HepG2 (cell line): ENCODE data around the gene CYLD. TPM values are rescaled to one million over a fixed set of nuclear protein-coding genes. Genes with fewer than 3 reads are reported as not detected.

Source experiments
- CEBPZ ChIP-seq: IDR thresholded peaks from 2 replicates; pipeline ENCODE4 v1.6.1; 2012; ENCODE audit warnings: low read length, improper control_type of control experiment
- CHCHD3 ChIP-seq: sonication (generic); formaldehyde crosslinking; IDR thresholded peaks from 2 replicates; pipeline ENCODE4 v1.8.0; 2022; ENCODE audit warnings: mild to moderate bottlenecking, missing genetic modification reagents, moderate library complexity
- ELF3 ChIP-seq: IDR thresholded peaks from 2 replicates; pipeline ENCODE4 v1.6.1; 2016; ENCODE audit warnings: missing genetic modification reagents, missing compliant biosample characterization
- HIVEP1 ChIP-seq: sonication (generic); formaldehyde crosslinking; IDR thresholded peaks from 2 replicates; pipeline ENCODE4 v1.4.0; 2020; ENCODE audit warnings: mild to moderate bottlenecking, missing genetic modification reagents
- HNRNPUL1 ChIP-seq: fragments of 200-400 bp; formaldehyde crosslinking; IDR thresholded peaks from 2 replicates; pipeline ENCODE4 v1.6.1; 2017; ENCODE audit warnings: low read depth, mild to moderate bottlenecking, low read length, moderate library complexity
- NFE2L1 ChIP-seq: sonication (generic); formaldehyde crosslinking; IDR thresholded peaks from 2 replicates; pipeline ENCODE4 v1.4.0; 2020; ENCODE audit warnings: missing genetic modification reagents, mild to moderate bottlenecking, borderline replicate concordance
- PITX1 ChIP-seq: sonication (generic); formaldehyde crosslinking; IDR thresholded peaks from 2 replicates; pipeline ENCODE4 v1.5.1; 2020; ENCODE audit warnings: mild to moderate bottlenecking, missing genetic modification reagents
- STAG1 ChIP-seq: sonication (generic); formaldehyde crosslinking; IDR thresholded peaks from 2 replicates; pipeline ENCODE4 v1.4.0; 2020; ENCODE audit warnings: missing genetic modification reagents
- TFE3 ChIP-seq: IDR thresholded peaks from 2 replicates; pipeline ENCODE4 v1.6.1; 2016
- ZBTB40 ChIP-seq, 2 experiments: fragments of 450-650 bp in 1 of 2; sonication (generic) in 1 of 2; formaldehyde crosslinking in 1 of 2; IDR thresholded peaks; 2 replicates each; pipeline versions ENCODE4 v1.6.1 to v1.8.0; 2016 to 2022; ENCODE audit warnings: antibody characterized with exemption in 1 of 2, mild to moderate bottlenecking in 1 of 2, missing genetic modification reagents in 1 of 2
- ZC3H4 ChIP-seq: sonication (generic); formaldehyde crosslinking; IDR thresholded peaks from 2 replicates; pipeline ENCODE4 v1.4.0; 2020; ENCODE audit warnings: missing genetic modification reagents, borderline replicate concordance
- ZIK1 ChIP-seq: sonication (generic); formaldehyde crosslinking; IDR thresholded peaks from 2 replicates; pipeline ENCODE4 v1.5.0; 2020; ENCODE audit warnings: mild to moderate bottlenecking, low read depth, missing genetic modification reagents, borderline replicate concordance
- ZNF296 ChIP-seq: sonication (generic); formaldehyde crosslinking; conservative IDR thresholded peaks from 2 replicates; pipeline ENCODE4 v1.5.0; 2020; ENCODE audit warnings: mild to moderate bottlenecking, missing genetic modification reagents
- ZSCAN31 ChIP-seq: sonication (generic); formaldehyde crosslinking; IDR thresholded peaks from 2 replicates; pipeline ENCODE4 v1.5.0; 2020; ENCODE audit warnings: low read depth, mild to moderate bottlenecking, missing genetic modification reagents
- polyA plus RNA-seq, 8 experiments: library from polyadenylated mRNA; depleted of rRNA in 3 of 8; stranded (reverse) in 7 of 8; unstranded in 1 of 8; fragments of >200 nt; fragmentation: Illumina TruSeq in 4 of 8; extraction: Trizol in 4 of 8; gene quantifications; 2 replicates each; pipeline versions ENCODE4 v1.2.1 to v1.2.3, GENCODE V29; 2011 to 2016; ENCODE audit warnings: low read depth in 4 of 8, missing spikeins in 1 of 8, mixed read lengths in 1 of 8; ENCODE audit not compliant: insufficient read depth in 1 of 8
- total RNA-seq, 5 experiments: library from RNA; depleted of rRNA; stranded (reverse); fragments of >200 nt; fragmentation: Illumina TruSeq; extraction: Trizol; gene quantifications; 2 replicates each; pipeline ENCODE4 v1.2.3, GENCODE V29; 2016; ENCODE audit warnings: low read depth in 1 of 5

CYLD gene
- total and polyA plus RNA-seq, 2 of the 13 experiments (the other 11 are each of a cell fraction or from before 2014, with no cell fraction given): 6.1 to 11.4 TPM

- TF ChIP-seq ZSCAN31 (CRISPR knock-in tag): 0 out of 2 replicates have a peak, but pooled peaks have one; percentile 29
- no peak for TF ChIP-seq ZBTB40 (IDR thresholded peaks at IDR 0.05)
- peak; percentile 19; the same call in 1 of the 2 replicates for TF ChIP-seq ZBTB40 (CRISPR knock-in tag; IDR thresholded peaks at IDR 0.05)
- TF ChIP-seq ZNF296 (CRISPR knock-in tag): no peak
- no peak for TF ChIP-seq ZIK1 (CRISPR knock-in tag)
- TF ChIP-seq CEBPZ: no peak
- no peak for TF ChIP-seq TFE3 (CRISPR knock-in tag)
- peak; percentile 51 for TF ChIP-seq STAG1 (CRISPR knock-in tag)
- peak; percentile 71 for TF ChIP-seq HIVEP1 (CRISPR knock-in tag)
- peak; percentile 78 for TF ChIP-seq ELF3 (CRISPR knock-in tag)
- peak; percentile 27; the same call in 1 of the 2 replicates for TF ChIP-seq ZC3H4 (CRISPR knock-in tag)
- TF ChIP-seq CHCHD3: no peak; the same call in 1 of the 2 replicates
- no peak; the same call in 1 of the 2 replicates for TF ChIP-seq PITX1 (CRISPR knock-in tag)
- TF ChIP-seq HNRNPUL1: no peak
- 0 out of 2 replicates have a peak, but pooled peaks have one; percentile 19 for TF ChIP-seq NFE2L1 (CRISPR knock-in tag)
These were observed 22.2 kb upstream of the CYLD start (continued) for GRCh38 chr16:50719401-50720337.
